ENCODE measurements around the gene MRLN. TPM values are rescaled to one million over a fixed set of nuclear protein-coding genes. Genes with fewer than 3 reads are reported as not detected.
"Not testable (repeated sequence)": the region's sequence is repeated elsewhere in the genome, so short reads cannot be mapped to it uniquely, and the experiment has no call there.

Gene MRLN
- total RNA-seq, 2 experiments from 2014 or later = not detected

DNA sequence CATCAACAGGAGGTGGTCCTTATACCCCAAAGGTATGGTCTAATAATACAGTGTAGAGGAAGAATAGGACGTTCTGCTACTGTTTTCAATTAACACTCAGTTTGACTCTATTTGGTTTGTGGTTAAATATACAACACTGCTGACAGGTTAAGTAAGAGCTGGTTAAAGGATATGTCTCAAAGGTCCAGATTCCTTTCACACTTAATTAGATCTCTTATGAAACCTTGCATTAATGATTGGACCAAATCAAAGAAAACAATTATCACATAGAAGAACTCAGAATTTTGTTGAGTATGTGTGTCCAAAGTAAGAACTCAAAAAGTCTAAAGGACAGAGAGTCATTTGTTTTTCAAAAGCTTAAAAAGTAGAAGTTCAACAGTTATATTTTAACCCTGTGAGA lies 18.0 kb downstream of the MRLN start:
- Mint-ChIP-seq H3K27me3 (peaks cover 28% of the 10 kb centered on the region), H3K4me1 (peaks cover 3% of the 10 kb centered on the region), H3K27ac (no peak overlapping the region), H3K36me3 (no peaks in the 10 kb centered on the region), H3K9me3 (ENCODE audit: low read depth) (no peaks in the 10 kb centered on the region), H3K4me3 (no peak overlapping the region)
- DNase-seq (no peak), ATAC-seq (no peak)
- CTCF ChIA-PET = no interaction called here

DNA sequence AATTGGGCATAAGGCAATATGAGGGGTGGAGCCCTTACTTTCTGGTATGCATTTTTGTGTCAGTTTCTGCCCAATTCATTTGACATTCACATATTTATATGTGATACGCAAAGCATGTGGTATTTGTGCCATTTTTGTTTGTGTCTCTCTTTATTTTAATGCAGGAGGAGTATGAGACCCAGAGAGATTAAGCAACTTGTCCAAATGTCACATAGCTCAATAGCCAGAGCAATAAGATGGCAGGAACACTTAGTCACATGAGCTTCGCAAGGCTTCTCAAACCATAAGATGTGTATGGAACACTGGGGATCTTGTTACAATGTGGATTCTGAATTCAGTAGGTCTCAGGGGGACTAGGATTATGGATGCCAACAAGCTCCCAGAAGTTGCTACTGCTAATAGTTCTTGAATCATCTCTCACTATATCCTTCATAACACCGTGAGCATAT lies 19.2 kb downstream of the MRLN start:
- Mint-ChIP-seq H3K27ac (no peak overlapping the region), H3K4me3 (no peak overlapping the region), H3K9me3 (ENCODE audit: low read depth) (no peaks in the 10 kb centered on the region), H3K4me1 (peaks cover 3% of the 10 kb centered on the region), H3K36me3 (no peaks in the 10 kb centered on the region), H3K27me3 (peaks cover 28% of the 10 kb centered on the region)
- ATAC-seq (no peak), DNase-seq (no peak)
- CTCF ChIA-PET = no interaction called here

DNA sequence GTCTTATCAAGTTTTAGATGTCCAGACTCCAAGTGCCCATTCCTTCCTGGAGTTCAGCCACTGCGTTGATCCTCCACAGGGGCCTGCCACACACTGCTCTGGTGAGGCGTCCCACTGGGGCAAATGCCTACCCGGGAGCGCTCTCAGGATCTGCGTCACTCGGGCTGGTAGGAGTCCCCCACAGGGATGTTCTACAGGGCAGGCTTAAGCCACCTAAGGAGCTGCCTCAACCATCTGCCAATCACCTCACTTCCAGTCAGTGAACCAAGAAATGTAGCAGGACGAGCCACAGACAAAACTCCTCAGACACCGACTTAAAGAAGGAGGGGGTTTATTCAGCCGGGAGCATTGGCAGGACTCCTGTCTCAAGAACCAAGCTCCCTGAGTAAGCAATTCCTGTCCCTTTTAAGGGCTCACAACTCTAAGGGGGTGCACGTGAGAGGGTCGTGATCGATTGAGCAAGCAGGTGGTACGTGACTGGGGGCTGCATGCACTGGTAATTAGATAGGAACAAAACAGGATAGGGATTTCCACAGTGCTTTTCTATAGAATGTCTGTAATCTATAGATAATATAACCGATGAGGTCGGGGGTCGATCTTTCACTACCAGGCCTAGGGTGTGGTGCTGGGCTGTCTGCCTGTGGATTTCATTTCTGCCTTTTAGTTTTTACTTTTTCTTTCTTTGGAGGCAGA lies 19.8 kb downstream of the MRLN start:
- CTCF ChIA-PET; H3K4me1 Mint-ChIP-seq; H3K9me3 Mint-ChIP-seq (ENCODE audit: low read depth); H3K27ac Mint-ChIP-seq; H3K4me3 Mint-ChIP-seq; H3K36me3 Mint-ChIP-seq; ATAC-seq; DNase-seq: not testable (repeated sequence)
- peaks cover 25% of the 10 kb centered on the region for H3K27me3 Mint-ChIP-seq

DNA sequence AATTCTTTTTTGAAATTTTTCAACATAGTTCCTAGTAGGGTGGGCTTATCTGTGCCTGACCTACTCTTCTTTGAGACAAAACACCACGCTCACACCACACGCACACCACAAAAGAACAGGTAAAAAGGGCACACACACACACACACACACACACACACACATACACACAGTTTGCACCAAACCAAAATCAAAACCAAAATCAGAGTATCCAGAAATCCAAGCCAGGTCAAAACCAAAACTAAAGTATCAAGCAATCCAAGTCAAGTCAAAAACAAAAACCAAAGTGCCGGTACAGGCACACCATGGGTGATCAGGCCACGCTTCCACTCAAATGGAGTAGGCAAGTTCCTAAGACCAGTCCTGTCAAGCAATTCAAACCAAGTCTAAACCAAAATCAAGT lies 20.4 kb downstream of the MRLN start:
- ATAC-seq; H3K4me1 Mint-ChIP-seq; CTCF ChIA-PET; H3K4me3 Mint-ChIP-seq; DNase-seq; H3K36me3 Mint-ChIP-seq; H3K9me3 Mint-ChIP-seq (ENCODE audit: low read depth); H3K27ac Mint-ChIP-seq: not testable (repeated sequence)
- H3K27me3 Mint-ChIP-seq = peaks cover 19% of the 10 kb centered on the region

DNA sequence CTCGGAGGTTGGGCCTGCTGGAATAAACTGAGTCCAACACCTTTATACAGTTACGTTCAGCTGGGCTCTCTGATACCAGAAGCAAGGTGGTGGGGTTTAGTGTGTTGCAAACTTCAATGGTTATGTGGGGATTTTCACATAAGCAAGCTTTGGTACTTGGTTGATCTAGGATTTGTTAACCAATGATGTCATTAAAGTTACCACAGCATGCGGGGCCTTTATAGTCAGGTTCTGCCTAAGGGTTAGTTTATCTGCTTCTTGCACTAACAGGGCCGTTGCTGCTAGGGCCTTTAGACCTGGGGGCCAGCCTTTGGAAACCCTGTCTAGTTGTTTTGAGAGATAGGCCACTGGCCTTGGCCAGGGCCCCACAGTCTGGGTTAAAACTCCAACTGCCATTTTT lies 24.1 kb downstream of the MRLN start:
- DNase-seq; H3K4me3 Mint-ChIP-seq; CTCF ChIA-PET; ATAC-seq; H3K36me3 Mint-ChIP-seq; H3K27me3 Mint-ChIP-seq; H3K4me1 Mint-ChIP-seq; H3K27ac Mint-ChIP-seq; H3K9me3 Mint-ChIP-seq (ENCODE audit: low read depth): not testable (repeated sequence)

DNA sequence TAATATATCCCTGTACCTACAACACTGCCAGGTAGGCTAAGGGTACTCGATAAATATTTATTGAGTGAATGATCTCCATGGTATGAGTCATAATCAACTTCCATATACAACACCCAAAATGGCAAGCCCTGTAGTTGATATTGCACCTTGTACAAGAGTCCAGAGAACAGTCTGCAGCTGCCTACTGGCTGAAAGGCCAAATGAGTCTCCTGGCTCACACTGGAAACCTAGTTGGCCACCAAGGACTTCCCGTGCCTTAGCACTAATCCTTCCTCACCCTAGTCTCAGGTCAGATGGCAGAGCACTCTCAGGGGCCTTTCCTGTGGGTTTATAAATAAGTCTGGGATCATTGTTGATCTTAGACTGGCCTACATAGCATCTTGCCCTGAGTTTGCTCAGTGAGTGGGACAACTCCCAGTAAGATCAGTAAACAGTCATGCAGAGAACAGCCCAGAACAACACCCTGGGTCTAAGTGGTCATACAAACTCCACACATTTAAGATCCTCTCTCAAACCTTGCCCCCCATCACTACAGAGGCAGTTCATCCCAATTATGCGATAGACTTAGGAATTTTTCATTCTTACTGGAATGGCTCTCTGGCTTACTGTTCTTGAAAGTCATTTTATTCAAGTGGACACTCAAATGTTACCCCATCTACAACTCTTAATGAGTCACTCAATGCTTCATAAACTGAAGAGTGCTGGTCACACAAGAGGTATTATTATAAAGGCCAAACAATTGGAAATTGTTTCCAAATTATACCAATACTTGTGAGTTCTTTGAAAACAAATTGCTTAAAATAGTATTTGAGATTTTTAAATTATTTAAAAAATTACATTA lies 28.9 kb downstream of the MRLN start:
- H3K9me3 Mint-ChIP-seq (ENCODE audit: low read depth) = no peaks in the 10 kb centered on the region
- ATAC-seq (no peak), DNase-seq (no peak)
- CTCF ChIA-PET = no interaction called here
- H3K4me1 Mint-ChIP-seq = no peaks in the 10 kb centered on the region
- no peak overlapping the region for H3K27ac Mint-ChIP-seq
- no peak overlapping the region for H3K4me3 Mint-ChIP-seq
- H3K36me3 Mint-ChIP-seq = no peaks in the 10 kb centered on the region
- H3K27me3 Mint-ChIP-seq = peaks cover 7% of the 10 kb centered on the region

DNA sequence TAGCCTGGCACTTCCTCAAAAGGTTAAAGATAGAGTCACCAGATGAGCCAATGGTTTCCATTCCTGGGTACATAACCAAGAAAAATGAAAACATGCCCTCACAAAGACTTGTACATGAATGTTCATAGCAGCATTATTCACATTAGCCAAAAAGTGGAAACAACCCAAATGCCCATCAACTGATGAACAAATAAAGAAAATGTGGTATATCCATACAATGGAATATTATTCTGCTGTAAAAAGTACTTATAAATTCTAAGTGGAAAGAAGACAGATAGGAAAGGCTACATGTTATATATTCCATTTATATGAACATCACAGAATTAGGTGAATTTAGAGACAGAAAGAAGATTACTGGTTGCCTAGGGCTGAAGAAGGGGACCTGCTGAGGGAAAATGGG lies 32.9 kb downstream of the MRLN start:
- Mint-ChIP-seq H3K27ac (no peak overlapping the region), H3K4me1 (no peaks in the 10 kb centered on the region), H3K9me3 (ENCODE audit: low read depth) (no peaks in the 10 kb centered on the region), H3K36me3 (no peaks in the 10 kb centered on the region), H3K27me3 (peaks cover 25% of the 10 kb centered on the region), H3K4me3 (no peak overlapping the region)
- DNase-seq = no peak
- ATAC-seq = no peak
- CTCF ChIA-PET = no interaction called here

DNA sequence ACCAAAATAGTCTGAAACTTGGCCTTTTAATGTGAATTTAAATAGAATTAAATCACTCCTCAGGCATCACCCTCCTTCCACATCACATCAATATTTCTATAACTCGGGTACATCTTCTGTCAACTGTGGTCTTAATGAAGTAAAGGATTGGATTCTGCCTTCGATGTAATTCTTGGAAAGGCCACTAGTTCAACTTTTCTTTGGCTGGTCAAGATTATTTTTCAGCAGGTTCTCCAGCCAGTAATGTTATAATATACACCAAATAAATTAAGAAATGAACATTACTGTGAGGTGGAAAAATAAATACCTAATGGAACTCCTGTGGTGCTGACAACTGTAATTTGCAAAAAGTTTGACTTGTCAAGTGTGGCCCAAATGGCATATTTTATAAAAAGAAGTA lies 33.9 kb downstream of the MRLN start:
- Mint-ChIP-seq H3K4me3 (no peak overlapping the region), H3K9me3 (ENCODE audit: low read depth) (no peaks in the 10 kb centered on the region), H3K27me3 (peaks cover 29% of the 10 kb centered on the region), H3K4me1 (no peaks in the 10 kb centered on the region), H3K36me3 (no peaks in the 10 kb centered on the region), H3K27ac (no peak overlapping the region)
- no peak for DNase-seq
- CTCF ChIA-PET = no interaction called here
- no peak for ATAC-seq

DNA sequence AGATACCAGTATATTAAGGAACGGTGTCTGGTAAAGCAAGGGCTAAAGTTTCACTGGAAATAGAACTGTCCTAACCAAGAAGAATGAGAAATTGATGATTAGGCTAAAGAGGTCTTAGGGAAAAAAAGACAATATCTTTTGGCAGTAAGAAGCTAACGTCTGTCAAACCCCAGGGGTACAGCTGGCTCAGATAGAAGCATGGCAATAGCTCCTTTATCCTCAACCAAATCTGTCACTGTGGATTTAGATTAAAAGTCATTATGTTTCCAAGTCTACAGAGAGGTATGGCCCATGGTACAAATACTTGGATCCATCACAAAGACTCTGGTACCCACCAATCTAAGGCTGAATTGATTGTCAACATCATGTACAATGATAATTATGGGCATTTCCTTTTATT lies 35.0 kb downstream of the MRLN start:
- Mint-ChIP-seq H3K27ac (no peak overlapping the region), H3K36me3 (no peaks in the 10 kb centered on the region), H3K4me3 (no peak overlapping the region), H3K4me1 (no peaks in the 10 kb centered on the region), H3K9me3 (ENCODE audit: low read depth) (no peaks in the 10 kb centered on the region), H3K27me3 (peaks cover 39% of the 10 kb centered on the region)
- CTCF ChIA-PET = no interaction called here
- ATAC-seq (no peak), DNase-seq (no peak)

DNA sequence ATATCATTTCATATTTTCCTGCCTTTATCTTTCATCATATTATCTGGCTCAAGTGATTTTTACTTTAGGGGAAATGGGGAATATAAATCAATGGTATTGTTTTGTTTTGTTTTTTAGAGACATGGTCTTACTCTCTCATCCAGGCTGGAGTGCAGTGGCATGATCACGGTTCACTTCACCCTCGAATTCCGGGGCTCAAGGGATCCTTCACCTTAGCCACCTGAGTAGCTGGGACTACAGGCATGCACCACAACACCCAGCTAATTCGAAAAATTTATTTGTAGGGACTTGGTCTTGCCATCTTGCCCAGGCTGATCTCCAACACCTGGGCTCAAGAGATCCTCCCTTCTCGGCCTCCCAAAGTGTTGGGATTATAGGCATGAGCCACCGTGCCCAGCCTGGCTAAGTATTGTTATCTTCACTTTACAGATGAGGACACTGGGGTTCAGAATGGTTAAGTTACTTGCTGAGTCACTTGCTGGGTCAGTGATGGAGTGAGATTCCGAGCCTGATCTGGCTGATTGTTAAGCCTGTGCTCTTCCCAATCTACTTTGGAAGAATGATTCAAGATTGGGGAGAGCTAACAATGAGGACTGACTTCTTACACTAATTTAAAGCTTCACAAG lies 39.9 kb downstream of the MRLN start:
- DNase-seq (no peak), ATAC-seq (no peak)
- H3K4me3 Mint-ChIP-seq = no peak overlapping the region
- H3K27me3 Mint-ChIP-seq = peaks cover 69% of the 10 kb centered on the region
- H3K9me3 Mint-ChIP-seq (ENCODE audit: low read depth) = no peaks in the 10 kb centered on the region
- no peaks in the 10 kb centered on the region for H3K4me1 Mint-ChIP-seq
- no peaks in the 10 kb centered on the region for H3K36me3 Mint-ChIP-seq
- CTCF ChIA-PET = no interaction called here
- H3K27ac Mint-ChIP-seq = no peak overlapping the region

DNA sequence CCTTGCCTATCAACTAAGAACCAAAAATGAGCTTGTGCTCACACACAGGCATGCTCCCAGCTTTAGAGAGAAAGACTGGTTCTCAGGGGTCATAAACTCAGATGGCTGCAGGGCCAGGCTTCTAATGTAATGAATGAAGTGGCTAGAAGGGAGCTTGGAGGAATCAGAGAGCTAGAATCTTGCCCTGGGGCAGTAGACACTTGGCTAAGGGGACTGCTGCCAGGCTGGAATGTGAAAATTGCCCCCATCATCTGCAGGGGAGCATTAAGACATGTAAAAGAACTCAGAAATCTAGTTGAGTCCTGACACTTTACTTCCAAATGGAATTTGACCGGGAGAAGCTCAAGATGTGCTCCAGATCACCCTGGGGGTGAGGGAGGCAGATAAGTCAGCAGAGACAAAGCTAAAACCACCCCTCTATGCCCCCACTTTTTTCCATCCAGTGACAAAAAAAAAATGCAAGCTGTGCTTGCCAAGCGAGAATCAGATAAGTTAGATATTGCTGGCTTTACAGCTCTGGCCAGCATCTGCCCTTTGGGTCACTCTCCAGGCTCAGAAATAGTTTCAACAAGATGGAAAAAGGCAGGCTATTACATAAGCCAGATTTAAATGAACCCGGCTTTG lies 41.3 kb downstream of the MRLN start:
- ATAC-seq (no peak), DNase-seq (no peak)
- Mint-ChIP-seq H3K27ac (no peak overlapping the region), H3K27me3 (peaks cover 70% of the 10 kb centered on the region), H3K4me3 (no peak overlapping the region), H3K36me3 (no peaks in the 10 kb centered on the region), H3K9me3 (ENCODE audit: low read depth) (no peaks in the 10 kb centered on the region), H3K4me1 (no peaks in the 10 kb centered on the region)
- CTCF ChIA-PET = interaction anchor here (0.9 to 1.0 kb wide), 2 partner anchors 86 to 180 kb away, joined by 3 to 4 read pairs; no protein-coding TSS in a partner anchor

DNA sequence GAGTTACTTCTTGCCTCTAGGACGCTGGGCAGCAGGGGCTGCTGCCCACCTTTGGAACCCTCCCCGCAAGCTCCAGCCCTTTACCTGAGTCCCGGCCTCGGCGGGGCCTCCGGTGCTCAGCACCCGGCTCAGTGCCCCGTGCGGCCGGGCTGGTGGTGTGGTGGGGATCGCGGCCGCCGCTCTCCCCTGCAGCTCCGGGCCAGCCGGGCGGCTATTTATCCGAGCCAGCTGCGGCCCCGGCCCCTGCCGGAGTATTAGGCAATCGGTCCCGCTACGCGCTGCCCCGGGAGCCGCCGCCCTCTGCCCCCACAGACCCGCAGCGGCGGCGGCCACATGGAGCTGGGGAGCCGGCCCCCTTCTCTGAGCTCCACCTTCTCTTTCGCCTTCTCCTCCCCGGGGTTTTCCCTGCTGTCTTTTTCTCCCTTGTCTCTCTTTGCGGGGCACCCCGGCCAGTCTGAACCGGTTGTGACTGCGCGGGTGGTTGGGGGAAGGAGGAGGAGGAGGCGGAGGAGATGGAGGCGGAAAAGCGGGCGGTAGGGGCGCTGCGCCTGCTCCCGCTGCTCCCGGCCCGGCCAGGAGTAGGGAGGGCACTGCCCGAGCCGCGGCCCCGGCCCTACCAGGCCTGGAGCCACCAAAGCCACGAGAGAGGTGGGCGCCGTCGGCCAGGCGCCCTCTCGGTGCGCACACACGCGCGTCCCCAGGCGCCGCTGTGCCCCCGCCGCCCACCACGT lies 43.7 kb downstream of the MRLN start, which contains the start of gene SLC16A9:
Gene SLC16A9 (minus strand): TSS at position 456 of the 731 bp plus-strand sequence. CDS start 25,559 bp downstream, outside the sequence.
- Mint-ChIP-seq H3K4me1 (no peaks in the 10 kb centered on the region), H3K36me3 (no peaks in the 10 kb centered on the region), H3K27me3 (peaks cover 73% of the 10 kb centered on the region), H3K27ac (no peak within 1 kb of the TSS), H3K4me3 (peak within 1 kb of the TSS; percentile 58), H3K9me3 (ENCODE audit: low read depth) (no peaks in the 10 kb centered on the region)
- CTCF ChIA-PET = interaction anchor here (1.2 kb wide), 1 partner anchor 125 kb away, joined by 3 read pairs; no protein-coding TSS in a partner anchor
- DNase-seq (peak; percentile 65), ATAC-seq (peak; percentile 80)

All from activated CD8-positive, alpha-beta memory T cell treated with anti-CD3 and anti-CD28 coated beads, Interleukin-2, amount 10 ng/mL, durations not matched to agents 7 days and 5 days (primary cell).